ENCODE measurements around the gene RNF225.

- no peak for TF ChIP-seq ZFP30 (CRISPR knock-in tag; IDR thresholded peaks at IDR 0.05)
- TF ChIP-seq OSR1 (CRISPR knock-in tag; IDR thresholded peaks at IDR 0.05): no peak
- TF ChIP-seq ZFP3 (CRISPR knock-in tag; IDR thresholded peaks at IDR 0.05): no peak
Observed at GRCh38 chr19:58395220-58395978, at the start of gene RNF225.
